IMR-90 (cell line): ENCODE results near the gene PARD3. TPM values are rescaled to one million over a fixed set of nuclear protein-coding genes. Genes with fewer than 3 reads are reported as not detected.

Experiments used
- ATAC-seq: fragments of 200-7000 bp; cut with Tn5 transposase; 2 replicates; pipeline ENCODE4 v1.9.1; 2020; ENCODE audit warnings: low read depth, mild to moderate bottlenecking, moderate library complexity
- BruUV-seq: library from RNA; stranded (reverse); fragments of 400-500 nt; replicated peaks from 2 replicates; lab custom pipeline; 2021; lab: Mats Ljungman, UMichigan
- CTCF ChIA-PET: fragments of 300-600 bp; formaldehyde crosslinking; extraction: SDS; loops from one replicate; lab custom pipeline; 2021; ENCODE audit warnings: antibody characterized with exemption; lab: Yijun Ruan, JAX
- POLR2A ChIA-PET: fragments of 300-600 bp; sonication (Branson Sonifier 250); formaldehyde crosslinking; loops from one replicate; lab custom pipeline; 2022; ENCODE audit warnings: antibody characterized with exemption; ENCODE audit not compliant: unreplicated experiment; lab: Charles Lee
- DNase-seq: peaks from one replicate; pipeline ENCODE4 v3.0.0; 2013
- H2AFZ ChIP-seq: replicated peaks from 2 replicates; pipeline ENCODE3; 2013; ENCODE audit warnings: low read length, mild to moderate bottlenecking; ENCODE audit not compliant: poor library complexity
- H2AK5ac ChIP-seq: 2 replicates; pipeline ENCODE4 v1.6.1; 2013; ENCODE audit warnings: low read depth, low read length, inconsistent platforms
- H2AK9ac ChIP-seq: replicated peaks from 2 replicates; pipeline ENCODE3; 2013; ENCODE audit warnings: mild to moderate bottlenecking, low read depth, low read length, moderate library complexity; ENCODE audit not compliant: poor library complexity
- H2BK120ac ChIP-seq: 2 replicates; pipeline ENCODE4 v1.6.1; 2013; ENCODE audit warnings: low read depth, low read length, inconsistent platforms
- H2BK15ac ChIP-seq: 3 replicates; pipeline ENCODE4 v1.6.1; 2013; ENCODE audit warnings: low read depth, low read length, inconsistent platforms
- H2BK20ac ChIP-seq: 2 replicates; pipeline ENCODE4 v1.6.1; 2013; ENCODE audit warnings: low read depth, mild to moderate bottlenecking, inconsistent platforms, low read length, moderate library complexity
- H2BK5ac ChIP-seq: 2 replicates; pipeline ENCODE4 v1.6.1; 2013; ENCODE audit warnings: mild to moderate bottlenecking, low read depth, low read length, inconsistent platforms; ENCODE audit not compliant: poor library complexity, severe bottlenecking
- H3K14ac ChIP-seq: replicated peaks from 2 replicates; pipeline ENCODE4 v1.6.1; 2013; ENCODE audit warnings: low read depth, low read length, inconsistent platforms
- H3K18ac ChIP-seq: 2 replicates; pipeline ENCODE4 v1.6.1; 2013; ENCODE audit warnings: low read depth, low read length, control low read depth
- H3K23ac ChIP-seq: 2 replicates; pipeline ENCODE4 v1.6.1; 2013; ENCODE audit warnings: low read depth, low read length, inconsistent platforms
- H3K27ac ChIP-seq: 2 replicates; pipeline ENCODE4 v1.5.1; 2013; ENCODE audit warnings: mild to moderate bottlenecking, control low read depth, low read length; ENCODE audit not compliant: insufficient read depth
- H3K27me3 ChIP-seq: 2 replicates; pipeline ENCODE4 v1.6.1; 2013; ENCODE audit warnings: low read length; ENCODE audit not compliant: control insufficient read depth, insufficient read depth
- H3K36me3 ChIP-seq: 2 replicates; pipeline ENCODE4 v1.6.1; 2013; ENCODE audit warnings: low read length, mixed read lengths; ENCODE audit not compliant: control insufficient read depth, insufficient read depth
- H3K4ac ChIP-seq: 2 replicates; pipeline ENCODE4 v1.6.1; 2013; ENCODE audit warnings: low read depth, low read length, inconsistent platforms
- H3K4me1 ChIP-seq: 2 replicates; pipeline ENCODE4 v1.6.1; 2013; ENCODE audit warnings: low read length, mixed read lengths; ENCODE audit not compliant: control insufficient read depth, insufficient read depth
- H3K4me2 ChIP-seq: 2 replicates; pipeline ENCODE4 v1.6.1; 2013; ENCODE audit warnings: low read depth, mild to moderate bottlenecking, control low read depth, low read length, moderate library complexity
- H3K4me3 ChIP-seq: 2 replicates; pipeline ENCODE4 v1.5.1; 2013; ENCODE audit warnings: low read depth, mild to moderate bottlenecking, control low read depth, low read length, moderate library complexity; ENCODE audit not compliant: insufficient read depth
- H3K56ac ChIP-seq: 2 replicates; pipeline ENCODE4 v1.6.1; 2013; ENCODE audit warnings: low read length, inconsistent platforms; ENCODE audit not compliant: insufficient read depth; ENCODE audit errors: extremely low read depth
- H3K79me1 ChIP-seq, 2 experiments: 2 replicates each; pipeline ENCODE4 v1.6.1; 2013; ENCODE audit warnings: low read length in 2 of 2, inconsistent platforms in 1 of 2, low read depth in 1 of 2
- H3K9ac ChIP-seq: 2 replicates; pipeline ENCODE4 v1.6.1; 2013; ENCODE audit warnings: low read depth, low read length, control low read depth
- H3K9me1 ChIP-seq: 2 replicates; pipeline ENCODE4 v1.6.1; 2013; ENCODE audit warnings: low read length, inconsistent platforms; ENCODE audit not compliant: insufficient read depth
- H3K9me3 ChIP-seq: 2 replicates; pipeline ENCODE4 v1.6.1; 2013; ENCODE audit warnings: low read length; ENCODE audit not compliant: control insufficient read depth, insufficient read depth
- H4K20me1 ChIP-seq: 2 replicates; pipeline ENCODE4 v1.6.1; 2013; ENCODE audit warnings: low read length, inconsistent platforms; ENCODE audit not compliant: insufficient read depth
- H4K5ac ChIP-seq: 2 replicates; pipeline ENCODE4 v1.6.1; 2013; ENCODE audit warnings: mild to moderate bottlenecking, low read depth, low read length, control low read depth
- H4K8ac ChIP-seq, 2 experiments: 2 replicates each; pipeline ENCODE4 v1.6.1; 2013; ENCODE audit warnings: low read depth in 2 of 2, low read length in 2 of 2, control low read depth in 1 of 2, inconsistent platforms in 1 of 2
- H4K91ac ChIP-seq: 2 replicates; pipeline ENCODE4 v1.6.1; 2013; ENCODE audit warnings: low read depth, low read length, inconsistent platforms; ENCODE audit not compliant: insufficient read depth
- CHD1 ChIP-seq: IDR thresholded peaks from 2 replicates; pipeline ENCODE4 v1.6.1; 2012; ENCODE audit warnings: low read depth, low read length, improper control_type of control experiment
- FOS ChIP-seq: fragments of 150-350 bp; IDR thresholded peaks from 2 replicates; pipeline ENCODE4 v1.6.1; 2016; ENCODE audit warnings: low read depth, low read length
- RAD21 ChIP-seq: IDR thresholded peaks from 2 replicates; pipeline ENCODE4 v1.6.1; 2012; ENCODE audit warnings: low read length, improper control_type of control experiment
- RCOR1 ChIP-seq: IDR thresholded peaks from 2 replicates; pipeline ENCODE4 v1.6.1; 2012; ENCODE audit warnings: mild to moderate bottlenecking, low read length, improper control_type of control experiment; ENCODE audit not compliant: insufficient replicate concordance
- RFX5 ChIP-seq: IDR thresholded peaks from 2 replicates; pipeline ENCODE4 v1.8.0; 2012; ENCODE audit warnings: low read depth, mild to moderate bottlenecking, low read length, moderate library complexity
- USF2 ChIP-seq: fragments of 150-350 bp; IDR thresholded peaks from 2 replicates; pipeline ENCODE4 v1.6.1; 2017; ENCODE audit warnings: mild to moderate bottlenecking, antibody characterized with exemption, low read length, low read depth
- WGBS, 2 experiments: methylation state at CpG; one replicate each; pipeline versions ENCODE4 v1.1.5 to v1.1.7; 2013; ENCODE audit warnings: missing lambda C conversion rate in 2 of 2; ENCODE audit not compliant: insufficient read length in 1 of 2; ENCODE audit errors: extremely low coverage in 2 of 2; 5-methylcytosine and 5-hydroxymethylcytosine counted together
- dilution Hi-C: fragments of 300-500 bp; cut with HindIII; formaldehyde crosslinking; loops from one replicate; pipeline ENCODE4 v1.14.3; 2018; ENCODE audit warnings: low sequenced_read_pairs; ENCODE audit not compliant: unreplicated experiment
- in situ Hi-C: fragments of 300-500 bp; cut with MboI; formaldehyde crosslinking; loops from 3 replicates; pipeline ENCODE4 v1.14.3; 2019; ENCODE audit warnings: low sequenced_read_pairs, inconsistent platforms, mixed read lengths
- intact Hi-C: fragments of 100-400 bp; cut with micrococcal nuclease; formaldehyde crosslinking; loops from 2 replicates; pipeline ENCODE4 v1.10.0; 2022
- polyA plus RNA-seq, 3 experiments: library from polyadenylated mRNA; depleted of rRNA; stranded (reverse); fragments of >200 nt; gene quantifications; 2 replicates each; pipeline ENCODE4 v1.2.3, GENCODE V29; 2012; ENCODE audit warnings: low replicate concordance in 1 of 3
- total RNA-seq: library from RNA; depleted of rRNA; stranded (reverse); fragments of >200 nt; gene quantifications from 2 replicates; pipeline ENCODE4 v1.2.3, GENCODE V29; 2012

PARD3 gene
- total and polyA plus RNA-seq, 2 of the 4 experiments (the other 2 are of a cell fraction), result 14.6 to 37.5 TPM

DNA sequence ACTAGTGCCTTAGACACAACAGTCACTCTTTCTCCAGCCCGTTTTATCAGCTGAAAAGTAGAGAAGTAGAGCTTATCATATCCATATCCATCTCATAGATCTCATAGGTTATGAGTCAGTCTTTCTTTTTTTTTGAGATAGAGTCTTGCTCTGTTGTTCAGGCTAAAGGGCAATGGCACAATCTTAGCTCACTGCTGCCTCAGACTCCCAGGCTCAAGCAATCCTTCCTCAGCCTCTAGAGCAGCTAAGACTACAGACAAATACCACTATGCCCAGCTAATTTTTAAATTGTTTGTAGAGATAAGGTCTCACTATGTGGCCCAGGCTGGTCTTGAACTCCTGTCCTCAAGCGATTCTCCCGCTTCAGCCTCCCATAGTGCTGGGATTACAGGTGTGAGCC, 2.5 kb upstream of the PARD3 start:
- no peak for TF ChIP-seq FOS
- TF ChIP-seq CHD1, result no peak
- no peak for TF ChIP-seq RAD21
- no peak for TF ChIP-seq RFX5
- TF ChIP-seq RCOR1, result no peak
- no peak for TF ChIP-seq USF2
- H2BK15ac ChIP-seq, result no peak overlapping the region
- H2AK9ac ChIP-seq, result no peak overlapping the region
- DNase-seq (no peak), ATAC-seq (no peak)
- no peak overlapping the region for H3K27ac ChIP-seq
- no peak overlapping the region for H3K23ac ChIP-seq
- no peak overlapping the region for H4K8ac ChIP-seq
- H2BK5ac ChIP-seq, result no peak overlapping the region
- H3K4me3 ChIP-seq, result no peak overlapping the region
- H3K9me1 ChIP-seq, result peaks cover 4% of the 10 kb centered on the region; the same call in 1 of the 2 replicates
- H3K4me2 ChIP-seq, result no peak overlapping the region
- no peak overlapping the region for H2AK5ac ChIP-seq
- no peaks in the 10 kb centered on the region for H3K36me3 ChIP-seq
- H3K9ac ChIP-seq, result no peak overlapping the region
- CTCF ChIA-PET, result interaction anchor here (0.7 kb wide), 1 partner anchor 378 kb away, joined by 3 read pairs; no protein-coding TSS in a partner anchor
- H3K14ac ChIP-seq, result no peak overlapping the region
- no peak overlapping the region for H2BK120ac ChIP-seq
- no TSS peak for BruUV-seq
- H2AFZ ChIP-seq, result no peak overlapping the region
- in situ Hi-C loops (no loop called here), intact Hi-C loops (loop anchor here (10.0 kb wide), 1 partner anchor 207 kb away; no protein-coding TSS in a partner anchor), dilution Hi-C loops (no loop called here)
- H3K4me1 ChIP-seq, result peaks cover 2% of the 10 kb centered on the region
- peaks cover 12 to 16% of the 10 kb centered on the region in 2 experiments; a peak in 3 of 4 replicates for H3K79me1 ChIP-seq
- no peak overlapping the region for H3K18ac ChIP-seq
- peaks cover 16% of the 10 kb centered on the region for H4K20me1 ChIP-seq
- no CpG with 5 or more reads among the region's 3 CpGs for WGBS, 2 experiments
- no peak overlapping the region for H4K91ac ChIP-seq
- no peak overlapping the region for H4K5ac ChIP-seq
- H3K9me3 ChIP-seq, result no peaks in the 10 kb centered on the region
- peaks cover 4% of the 10 kb centered on the region; the same call in 1 of the 2 replicates for H3K27me3 ChIP-seq
- POLR2A ChIA-PET, result no interaction called here
- H3K4ac ChIP-seq, result no peak overlapping the region
- H2BK20ac ChIP-seq, result no peak overlapping the region
- no peak overlapping the region for H3K56ac ChIP-seq
